HG02943 (cell line): ENCODE measurements around the gene MAOA.

Experiments
- ATAC-seq: cut with Tn5 transposase; IDR thresholded peaks from one replicate; pipeline ENCODE4 v1.9.1; 2021; ENCODE audit warnings: mild to moderate bottlenecking, low read depth, moderate library complexity; ENCODE audit not compliant: unreplicated experiment

The MAOA gene

DNA sequence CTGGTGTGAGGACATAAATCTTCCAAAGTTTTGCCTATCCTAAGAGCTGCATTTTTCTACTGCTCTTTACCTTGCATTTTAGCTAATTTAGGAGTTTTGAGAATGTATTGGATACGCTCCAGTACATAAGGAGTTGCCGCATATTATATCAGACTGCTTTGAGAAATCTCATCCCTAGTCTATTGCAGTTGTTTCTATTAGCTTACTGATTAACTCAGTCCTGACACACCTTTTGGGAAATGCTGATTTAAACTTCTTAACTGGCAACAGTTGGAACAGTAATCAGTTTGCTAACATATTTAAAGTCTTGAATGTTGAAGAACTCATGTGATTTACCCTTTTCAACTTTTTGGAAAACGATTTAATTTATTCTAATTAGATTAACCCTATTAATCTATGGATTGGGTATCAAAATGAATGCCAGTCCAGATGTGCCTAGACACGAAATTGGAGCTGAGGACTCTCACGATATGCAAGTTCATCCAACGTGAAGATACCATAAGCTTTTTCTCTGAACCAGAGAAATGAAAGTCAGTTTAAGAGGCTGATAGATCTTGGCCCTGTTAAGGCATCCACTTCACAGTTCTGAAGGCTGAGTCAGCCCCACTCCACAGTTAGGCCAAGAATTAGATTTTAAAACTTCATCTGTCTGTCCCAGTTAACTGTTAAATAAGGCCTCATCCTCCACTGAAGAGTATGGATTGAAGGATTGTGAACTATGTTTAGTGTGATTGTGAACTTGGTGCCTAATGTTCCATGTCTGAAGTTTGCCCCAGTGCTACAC, 90.0 kb downstream of the MAOA start:
- no peak for ATAC-seq

DNA sequence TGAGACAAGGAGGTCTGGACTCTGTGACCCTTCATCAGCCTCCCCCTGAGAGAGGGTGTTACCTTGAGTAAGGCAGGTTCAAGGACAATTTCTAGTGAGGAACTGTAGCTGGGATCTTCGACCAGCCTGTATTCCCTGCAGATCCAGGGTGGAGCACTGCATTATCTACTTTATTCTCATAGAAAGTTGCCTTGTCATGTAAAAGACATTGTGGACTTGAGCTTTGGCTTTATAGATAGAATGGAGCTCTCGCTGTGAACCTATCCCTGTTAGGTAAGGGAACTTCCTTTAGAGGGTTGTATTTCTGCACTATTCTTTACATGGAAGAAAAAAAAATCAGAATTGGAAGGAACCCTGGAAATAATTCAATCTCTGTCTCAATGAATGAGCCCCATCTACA, 91.4 kb downstream of the MAOA start:
- no peak for ATAC-seq

DNA sequence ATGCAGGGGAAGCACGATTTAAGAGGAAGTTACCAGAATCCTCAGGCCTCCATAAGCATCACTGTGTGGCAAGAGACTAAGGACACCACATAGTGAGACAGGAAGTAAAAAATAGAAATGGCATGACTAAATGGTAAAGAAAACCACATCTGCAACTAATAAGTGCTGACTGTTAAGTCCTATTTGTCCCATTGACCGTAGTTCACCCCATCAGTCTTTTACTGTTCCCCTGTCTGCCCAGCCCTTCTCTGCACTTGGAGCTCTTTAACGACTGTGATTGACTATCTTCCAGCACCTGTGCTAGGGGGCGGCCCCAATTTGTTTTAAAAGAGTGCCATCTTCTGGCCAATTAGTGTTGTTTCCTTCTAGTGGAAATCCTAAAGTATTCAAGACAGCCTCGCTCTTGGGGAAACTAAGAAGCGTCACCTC, 94.2 kb downstream of the MAOA start:
- no peak for ATAC-seq

DNA sequence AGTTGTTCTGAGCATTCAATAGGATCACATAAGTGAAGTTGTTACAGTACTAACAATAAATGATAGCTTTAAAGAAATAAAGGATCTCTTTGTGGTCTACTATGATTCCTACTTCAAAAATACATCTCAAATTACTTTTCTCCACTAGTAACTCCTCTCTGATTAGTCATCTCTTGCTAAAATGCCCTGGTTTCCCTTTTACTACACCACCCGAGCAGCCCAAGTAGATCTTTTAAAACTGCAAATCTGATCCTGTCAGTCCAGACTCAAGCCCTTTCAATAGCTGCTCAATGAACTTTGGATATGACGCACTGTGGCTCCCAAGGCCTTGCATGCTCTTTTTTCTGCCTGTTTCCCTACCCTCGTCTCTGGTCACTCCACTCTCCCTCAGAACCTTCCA, 97.5 kb downstream of the MAOA start:
- ATAC-seq: no peak

DNA sequence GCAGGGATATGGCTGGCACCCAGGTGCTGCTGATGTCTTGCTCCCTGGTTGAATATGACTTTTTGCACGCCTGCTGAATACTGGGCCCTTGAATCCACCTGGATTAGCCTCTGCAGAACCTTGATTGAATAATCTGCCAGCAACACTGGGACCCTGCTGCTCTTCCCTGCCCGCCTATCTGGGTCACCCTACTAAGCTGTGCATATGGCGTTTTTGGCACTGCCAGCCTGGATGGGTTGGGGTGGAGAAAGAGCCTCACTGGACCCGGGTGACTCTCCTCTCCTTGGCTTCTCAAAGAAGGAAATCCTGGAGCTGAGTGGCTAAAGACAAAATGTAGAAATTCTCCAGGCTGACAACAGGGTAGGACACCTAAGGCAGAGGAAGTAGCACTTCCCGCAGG, 100.0 kb downstream of the MAOA start:
- ATAC-seq: no peak

DNA sequence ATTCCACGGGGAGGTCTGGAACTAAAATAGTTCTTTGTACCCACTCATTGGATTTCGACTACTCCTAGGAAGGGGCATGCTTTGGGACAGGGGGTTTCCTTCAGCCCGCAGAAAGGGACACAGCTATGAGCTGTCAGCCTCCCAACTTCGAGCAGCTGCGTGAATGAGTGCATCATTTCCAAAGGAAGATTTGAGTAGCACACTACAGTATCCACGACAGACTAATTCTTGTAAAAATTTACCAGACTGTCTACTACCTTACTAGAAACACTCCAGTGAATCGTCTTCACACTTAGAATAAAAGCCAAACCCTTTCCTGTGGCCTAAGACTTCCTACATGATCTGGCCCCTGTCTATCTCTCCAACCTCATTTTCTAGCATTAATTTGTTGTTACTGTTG, 101.9 kb downstream of the MAOA start:
- no peak for ATAC-seq

DNA sequence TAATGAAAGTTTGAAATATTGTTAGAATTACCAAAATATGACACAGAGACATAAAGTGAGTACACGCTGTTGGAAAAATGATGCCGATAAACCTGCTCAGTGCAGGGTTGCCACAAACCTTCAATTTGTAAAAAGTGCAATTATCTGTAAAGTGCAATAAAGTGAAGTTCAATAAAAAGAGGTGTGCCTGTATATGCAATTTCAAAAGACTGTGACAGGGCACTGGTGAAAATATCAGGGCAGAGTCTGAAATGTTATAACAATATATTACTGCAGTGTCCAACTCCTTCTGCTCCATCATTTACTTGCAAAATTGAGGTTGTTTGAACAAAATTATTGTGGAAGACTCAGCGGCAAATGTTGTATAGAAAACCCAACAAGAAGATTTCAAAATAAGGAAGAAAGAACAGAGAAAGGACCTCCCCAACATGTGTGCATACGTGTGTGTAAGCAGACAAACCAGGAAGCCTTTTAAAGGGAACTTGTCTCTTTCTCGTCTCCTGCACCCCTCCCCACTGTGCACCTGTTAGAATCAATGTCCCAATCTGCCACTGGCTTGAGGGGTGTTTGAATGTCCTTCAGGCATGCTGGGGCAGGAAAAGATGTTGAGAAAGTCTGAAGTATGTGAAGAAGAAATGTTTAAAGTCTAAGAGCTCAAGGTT, 130.0 kb downstream of the MAOA start:
- ATAC-seq: no peak
